SK-N-SH (cell line): Measurements from ENCODE around the gene KASH5. TPM values are rescaled to one million over a fixed set of nuclear protein-coding genes. Genes with fewer than 3 reads are reported as not detected.

ENCODE experiments used
- CTCF ChIA-PET: fragments of 300-600, 350-600 bp; formaldehyde crosslinking; extraction: SDS; loops from one replicate; lab custom pipeline; 2021; lab: Yijun Ruan, JAX
- POLR2A ChIA-PET: fragments of 350-600 bp; sonication (Branson Sonifier 250); formaldehyde crosslinking; extraction: SDS; loops from one replicate; lab custom pipeline; 2020; ENCODE audit warnings: antibody characterized with exemption, inconsistent platforms; lab: Yijun Ruan, JAX
- DNase-seq: peaks from one replicate; pipeline ENCODE4 v3.0.0; 2012
- H2AFZ ChIP-seq: fragments of 200-600 bp; sonication (generic); 2 replicates; pipeline ENCODE4 v1.8.1; 2016; ENCODE audit warnings: antibody characterized with exemption, mild to moderate bottlenecking, low read depth
- H3F3A ChIP-seq: fragments of 200-600 bp; sonication (generic); replicated peaks from 2 replicates; pipeline ENCODE3; 2016; ENCODE audit warnings: antibody characterized with exemption, mild to moderate bottlenecking; ENCODE audit not compliant: insufficient read depth
- H3K27ac ChIP-seq, 2 experiments: fragments of 200-500 bp in 1 of 2; fragments of 200-600 bp in 1 of 2; sonication (Bioruptor generic) in 1 of 2; sonication (generic), shearing (Covaris generic) in 1 of 2; 2 replicates each; pipeline versions ENCODE4 v1.5.1 to v1.6.1; 2014 to 2016; ENCODE audit warnings: low read depth in 2 of 2, inconsistent platforms in 1 of 2, low read length in 1 of 2, mild to moderate bottlenecking in 1 of 2, mixed read lengths in 1 of 2
- H3K27me3 ChIP-seq: fragments of 200-600 bp; sonication (generic), shearing (Covaris generic); 2 replicates; pipeline ENCODE4 v1.6.1; 2016; ENCODE audit warnings: mixed run types; ENCODE audit not compliant: insufficient read depth
- H3K36me3 ChIP-seq, 2 experiments: fragments of 200-500 bp in 1 of 2; fragments of 200-600 bp in 1 of 2; sonication (Bioruptor generic) in 1 of 2; sonication (generic) in 1 of 2; replicated peaks in 1 of 2; 2 replicates each; pipeline versions ENCODE3 to v1.5.1; 2014 to 2016; ENCODE audit warnings: low read length in 1 of 2, mild to moderate bottlenecking in 1 of 2; ENCODE audit not compliant: insufficient read depth in 2 of 2, control insufficient read depth in 1 of 2
- H3K4me1 ChIP-seq, 2 experiments: fragments of 200-500 bp in 1 of 2; fragments of 200-600 bp in 1 of 2; sonication (Bioruptor generic) in 1 of 2; sonication (generic), shearing (Covaris generic) in 1 of 2; 2 replicates each; pipeline versions ENCODE4 v1.5.1 to v1.6.1; 2014 to 2016; ENCODE audit warnings: low read depth in 1 of 2, low read length in 1 of 2, mixed run types in 1 of 2; ENCODE audit not compliant: insufficient read depth in 2 of 2, control insufficient read depth in 1 of 2
- H3K4me2 ChIP-seq: fragments of 200-600 bp; sonication (generic), shearing (Covaris generic); 2 replicates; pipeline ENCODE4 v1.6.1; 2017; ENCODE audit warnings: mixed run types
- H3K4me3 ChIP-seq, 2 experiments: fragments of 200-500 bp in 1 of 2; fragments of 200-600 bp in 1 of 2; sonication (Bioruptor generic) in 1 of 2; sonication (generic), shearing (Covaris generic) in 1 of 2; 2 replicates each; pipeline versions ENCODE4 v1.5.1 to v1.8.1; 2014 to 2016; ENCODE audit warnings: low read depth in 2 of 2, inconsistent platforms in 1 of 2, low read length in 1 of 2, mild to moderate bottlenecking in 1 of 2, mixed read lengths in 1 of 2, moderate library complexity in 1 of 2
- H3K79me2 ChIP-seq: fragments of 200-600 bp; sonication (generic); 2 replicates; pipeline ENCODE4 v1.8.1; 2017; ENCODE audit warnings: mild to moderate bottlenecking; ENCODE audit not compliant: insufficient read depth
- H3K9ac ChIP-seq: fragments of 200-600 bp; sonication (generic); 2 replicates; pipeline ENCODE4 v1.6.1; 2017; ENCODE audit warnings: mixed run types
- H3K9me2 ChIP-seq: fragments of 200-600 bp; sonication (generic); 2 replicates; pipeline ENCODE4 v1.6.1; 2017; ENCODE audit warnings: mixed run types
- H3K9me3 ChIP-seq: fragments of 200-600 bp; sonication (generic); 2 replicates; pipeline ENCODE4 v1.6.1; 2017; ENCODE audit warnings: mixed run types, mild to moderate bottlenecking, moderate library complexity
- H4K20me1 ChIP-seq: fragments of 200-600 bp; sonication (generic); 2 replicates; pipeline ENCODE4 v1.6.1; 2017; ENCODE audit warnings: mild to moderate bottlenecking, mixed run types; ENCODE audit not compliant: insufficient read depth
- CHD2 ChIP-seq: fragments of 150-350 bp; IDR thresholded peaks from 2 replicates; pipeline ENCODE4 v1.6.1; 2018; ENCODE audit warnings: low read length; ENCODE audit not compliant: partially characterized antibody
- CTCF ChIP-seq: fragments of 200-600 bp; sonication (generic); IDR thresholded peaks from 2 replicates; pipeline ENCODE4 v1.6.1; 2017; ENCODE audit warnings: antibody characterized with exemption, mild to moderate bottlenecking, moderate library complexity
- ELF1 ChIP-seq: IDR thresholded peaks from 2 replicates; pipeline ENCODE4 v1.4.0; 2012
- FOXM1 ChIP-seq: IDR thresholded peaks from 2 replicates; pipeline ENCODE4 v1.4.0; 2012; ENCODE audit warnings: low read depth, mild to moderate bottlenecking
- MEF2A ChIP-seq: IDR thresholded peaks from 2 replicates; pipeline ENCODE4 v1.4.0; 2012; ENCODE audit warnings: low read depth, borderline replicate concordance
- NFIC ChIP-seq: IDR thresholded peaks from 2 replicates; pipeline ENCODE4 v1.4.0; 2012; ENCODE audit warnings: borderline replicate concordance
- NRF1 ChIP-seq: IDR thresholded peaks from 2 replicates; pipeline ENCODE4 v1.6.1; 2012; ENCODE audit warnings: low read depth, mild to moderate bottlenecking, low read length
- RAD21 ChIP-seq: IDR thresholded peaks from 2 replicates; pipeline ENCODE4 v1.6.1; 2012; ENCODE audit warnings: mild to moderate bottlenecking, low read length
- REST ChIP-seq: IDR thresholded peaks from 2 replicates; pipeline ENCODE4 v1.6.1; 2012; ENCODE audit warnings: mild to moderate bottlenecking, low read depth, low read length, moderate library complexity
- RFX5 ChIP-seq: IDR thresholded peaks from 2 replicates; pipeline ENCODE4 v1.6.1; 2012; ENCODE audit warnings: mild to moderate bottlenecking, improper control_type of control experiment, low read length
- SIN3A ChIP-seq: IDR thresholded peaks from 2 replicates; pipeline ENCODE4 v1.6.1; 2012; ENCODE audit warnings: low read depth, mild to moderate bottlenecking, low read length, moderate library complexity, borderline replicate concordance
- SMC3 ChIP-seq: IDR thresholded peaks from 2 replicates; pipeline ENCODE4 v1.6.1; 2012; ENCODE audit warnings: low read depth, low read length, improper control_type of control experiment
- YY1 ChIP-seq: IDR thresholded peaks from 2 replicates; pipeline ENCODE4 v1.4.0; 2012; ENCODE audit warnings: low read depth, mild to moderate bottlenecking
- WGBS: methylation state at CpG from one replicate; pipeline ENCODE4 v1.1.6; 2017; ENCODE audit warnings: low lambda C conversion rate; 5-methylcytosine and 5-hydroxymethylcytosine counted together
- polyA plus RNA-seq, 3 experiments: library from polyadenylated mRNA; depleted of rRNA; stranded (reverse); fragments of >200 nt; gene quantifications; 2 replicates each; pipeline ENCODE4 v1.2.3, GENCODE V29; 2012

The KASH5 gene
- polyA plus RNA-seq, 1 of the 3 experiments (the other 2 are of a cell fraction), result 0.20 TPM

- Histone ChIP-seq H3F3A (peaks cover 9% of the 10 kb centered on the region), H3K4me1 (peaks cover 0 to 3% of the 10 kb centered on the region in 2 experiments; a peak in 1 of 4 replicates), H3K9me3 (no peaks in the 10 kb centered on the region), H3K4me3 (no peak overlapping the region), H3K4me2 (no peak overlapping the region), H3K27ac (no peak overlapping the region), H3K36me3 (no peaks in the 10 kb centered on the region), H2AFZ (no peak overlapping the region), H3K9ac (no peak overlapping the region), H3K79me2 (no peaks in the 10 kb centered on the region), H4K20me1 (no peaks in the 10 kb centered on the region), H3K9me2 (no peaks in the 10 kb centered on the region), H3K27me3 (peaks cover 34% of the 10 kb centered on the region)
- no peak for TF ChIP-seq MEF2A
- no peak for TF ChIP-seq SIN3A
- TF ChIP-seq NRF1, result no peak
- no peak for TF ChIP-seq NFIC
- TF ChIP-seq RFX5, result no peak
- no peak for TF ChIP-seq SMC3
- TF ChIP-seq ELF1, result no peak
- TF ChIP-seq REST, result no peak
- TF ChIP-seq YY1, result no peak
- no peak for TF ChIP-seq CTCF
- ChIA-PET POLR2A (no interaction called here), CTCF (interaction anchor here (0.7 to 8.8 kb wide), 13 partner anchors 8 to 480 kb away, joined by 3 to 149 read pairs (median 11); partner anchors contain the start of genes GFY and SLC17A7)
- WGBS, result 17% methylated on average over 8 of the region's 9 CpGs
- DNase-seq, result no peak
These were observed 2.9 kb downstream of the KASH5 start for GRCh38 chr19:49390929-49391359.

GRCh38 chr19:49391581-49392399 lies 3.7 kb downstream of the KASH5 start:
- Histone ChIP-seq H3K4me1 (peaks cover 0 to 3% of the 10 kb centered on the region in 2 experiments; a peak in 1 of 4 replicates), H3K36me3 (no peaks in the 10 kb centered on the region), H3K79me2 (no peaks in the 10 kb centered on the region), H3K27ac (no peak overlapping the region), H3F3A (peaks cover 9% of the 10 kb centered on the region), H3K9me2 (no peaks in the 10 kb centered on the region), H3K9ac (no peak overlapping the region), H2AFZ (no peak overlapping the region), H3K27me3 (peaks cover 32% of the 10 kb centered on the region), H3K4me3 (peak overlapping the region in 1 of 2 experiments; percentile 33; a peak in 1 of 4 replicates), H3K9me3 (no peaks in the 10 kb centered on the region), H4K20me1 (no peaks in the 10 kb centered on the region), H3K4me2 (no peak overlapping the region)
- CTCF ChIA-PET, result interaction anchor here (0.6 to 8.8 kb wide), 19 partner anchors 9 to 480 kb away, joined by 3 to 149 read pairs (median 5); partner anchors contain the start of genes GFY and SLC17A7
- 13% methylated on average over 14 of the region's 14 CpGs for WGBS
- DNase-seq, result peak; percentile 88
- POLR2A ChIA-PET, result no interaction called here
- TF ChIP-seq CHD2 (peak; percentile 20), FOXM1 (no peak), CTCF (peak; percentile 85), YY1 (no peak), RAD21 (peak; percentile 98), SMC3 (peak; percentile 92)
